GM19463 (cell line): ENCODE measurements around the gene ARPC5.

Source experiments
- ATAC-seq: cut with Tn5 transposase; IDR thresholded peaks from one replicate; pipeline ENCODE4 v1.9.1; 2021; ENCODE audit warnings: mild to moderate bottlenecking, moderate library complexity; ENCODE audit not compliant: unreplicated experiment

Gene ARPC5

GRCh38 chr1:183588827-183589226, 46.8 kb downstream of the ARPC5 start:
- ATAC-seq, result no peak

DNA sequence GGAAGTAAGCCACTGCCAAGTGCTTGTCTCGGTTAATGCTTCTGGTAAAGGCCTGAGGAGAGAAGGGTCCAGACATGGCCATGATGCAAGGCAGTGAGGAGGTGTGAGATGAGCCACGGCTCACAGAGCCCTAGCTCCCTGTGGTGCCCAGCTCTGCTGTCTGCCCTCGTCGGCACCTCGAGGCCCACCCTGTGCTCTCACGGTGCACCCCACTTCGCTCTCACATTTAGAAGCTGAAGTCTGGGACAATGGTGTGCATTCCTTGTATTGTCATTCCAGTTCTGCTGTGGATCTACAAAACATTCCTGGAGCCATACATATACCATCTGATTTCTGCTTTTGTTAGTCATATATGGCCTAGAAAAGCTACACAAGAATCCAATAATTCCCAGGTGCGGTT, 48.7 kb downstream of the ARPC5 start:
- ATAC-seq, result no peak

DNA sequence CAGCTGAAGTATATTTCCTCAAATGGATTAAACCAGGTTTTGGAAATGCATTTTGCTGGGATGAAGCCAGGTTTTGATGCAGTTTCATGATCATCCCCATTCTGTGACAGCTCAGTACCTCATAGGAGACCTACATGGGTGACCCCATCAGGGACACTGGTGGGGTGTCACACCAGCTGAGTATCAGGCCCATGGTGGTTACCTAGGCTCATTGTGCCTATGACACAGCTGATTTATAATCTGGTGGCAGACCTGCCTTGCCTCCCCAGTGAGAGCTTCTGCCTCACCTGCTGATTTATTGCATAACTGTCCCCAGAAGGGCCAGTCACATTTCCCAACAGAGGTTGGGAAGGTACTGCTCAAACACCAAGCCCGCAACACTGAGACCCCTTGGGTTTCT, 49.1 kb downstream of the ARPC5 start:
- ATAC-seq, result no peak

DNA sequence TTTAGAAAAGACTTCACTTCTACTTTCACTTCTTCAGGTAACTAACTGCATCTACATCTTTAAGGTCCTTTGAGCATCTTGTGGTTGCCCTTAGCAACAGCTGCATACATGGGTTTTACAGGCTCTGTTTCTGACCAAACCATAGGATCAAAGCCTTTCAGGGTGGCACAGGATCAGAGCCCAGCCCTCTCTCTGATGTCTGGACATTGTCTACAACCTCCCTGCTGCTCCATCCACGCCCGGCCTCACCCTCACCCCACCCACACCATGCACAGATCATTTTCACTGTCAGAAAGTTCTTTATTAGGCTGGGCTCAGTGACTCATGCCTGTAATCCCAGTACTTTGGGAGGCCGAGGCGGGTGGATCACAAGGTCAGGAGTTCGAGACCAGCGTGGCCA, 50.5 kb downstream of the ARPC5 start:
- ATAC-seq, result no peak

- ATAC-seq, result no peak
These were observed 51.4 kb downstream of the ARPC5 start for GRCh38 chr1:183584147-183584546.

DNA sequence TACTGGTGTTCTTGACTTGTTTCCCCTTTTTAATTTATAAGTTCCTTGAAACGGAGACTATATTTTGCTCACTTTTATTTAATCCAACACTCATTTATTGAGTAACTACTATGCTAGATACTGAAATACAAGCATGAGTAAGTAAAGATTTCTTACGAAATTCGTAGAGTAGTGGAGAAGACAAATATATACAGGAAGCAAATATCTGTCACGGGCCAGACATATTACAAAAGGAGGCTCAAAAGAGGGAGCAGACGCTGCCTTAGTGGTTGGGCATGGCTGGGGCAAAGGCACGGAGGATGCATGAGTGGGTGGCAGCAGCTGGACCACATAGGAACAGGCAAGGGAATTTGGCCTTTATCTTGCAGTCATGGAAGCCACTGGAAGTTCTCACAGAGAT, 52.1 kb downstream of the ARPC5 start:
- ATAC-seq, result no peak

- no peak for ATAC-seq
These were observed 53.4 kb downstream of the ARPC5 start for GRCh38 chr1:183582021-183582713.

DNA sequence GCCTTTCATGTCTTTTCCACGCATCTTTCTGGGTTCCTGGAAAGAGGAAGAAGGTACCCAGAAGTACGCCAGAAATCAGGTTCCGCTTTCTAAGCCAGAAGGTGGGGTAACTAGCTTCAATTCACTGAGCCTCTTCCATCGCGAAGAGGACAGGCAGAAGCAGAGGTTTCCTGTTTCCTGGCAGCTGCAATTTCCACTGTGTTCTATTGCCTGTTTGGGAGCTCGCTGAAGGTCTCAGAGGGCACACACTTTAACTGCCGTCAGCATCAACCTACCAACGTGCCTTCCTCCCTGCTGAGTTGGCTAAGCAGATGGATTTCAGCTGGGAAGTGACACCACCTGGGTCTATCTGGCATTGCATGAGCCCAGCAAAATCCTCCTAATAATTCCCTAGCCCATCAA, 55.3 kb downstream of the ARPC5 start:
- peak; percentile 52 for ATAC-seq

DNA sequence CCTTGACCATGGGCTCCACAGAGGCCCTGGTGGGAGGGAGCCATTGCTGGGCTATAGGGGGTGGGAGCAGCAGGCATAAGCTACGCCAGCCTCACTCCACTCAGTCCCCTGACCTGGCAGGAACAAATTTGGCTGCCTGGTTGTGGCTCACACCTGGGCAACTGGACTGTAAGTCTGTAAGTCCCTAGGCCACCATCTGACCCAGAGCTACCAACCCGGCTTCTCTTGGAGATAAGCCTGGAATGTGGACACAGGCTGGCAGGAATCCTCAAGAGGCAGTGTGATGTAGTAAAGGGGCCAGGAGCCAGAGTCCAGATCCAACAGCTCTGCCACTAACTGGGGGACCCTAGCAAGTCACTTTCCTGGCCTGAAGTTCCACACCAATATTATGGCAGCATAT, 56.7 kb downstream of the ARPC5 start:
- no peak for ATAC-seq

GRCh38 chr1:183577897-183578465, 57.6 kb downstream of the ARPC5 start:
- no peak for ATAC-seq

GRCh38 chr1:183576537-183576936, 59.0 kb downstream of the ARPC5 start:
- no peak for ATAC-seq

GRCh38 chr1:183575606-183576005, 60.0 kb downstream of the ARPC5 start:
- ATAC-seq, result no peak

GRCh38 chr1:183572721-183573120, 62.9 kb downstream of the ARPC5 start:
- no peak for ATAC-seq

DNA sequence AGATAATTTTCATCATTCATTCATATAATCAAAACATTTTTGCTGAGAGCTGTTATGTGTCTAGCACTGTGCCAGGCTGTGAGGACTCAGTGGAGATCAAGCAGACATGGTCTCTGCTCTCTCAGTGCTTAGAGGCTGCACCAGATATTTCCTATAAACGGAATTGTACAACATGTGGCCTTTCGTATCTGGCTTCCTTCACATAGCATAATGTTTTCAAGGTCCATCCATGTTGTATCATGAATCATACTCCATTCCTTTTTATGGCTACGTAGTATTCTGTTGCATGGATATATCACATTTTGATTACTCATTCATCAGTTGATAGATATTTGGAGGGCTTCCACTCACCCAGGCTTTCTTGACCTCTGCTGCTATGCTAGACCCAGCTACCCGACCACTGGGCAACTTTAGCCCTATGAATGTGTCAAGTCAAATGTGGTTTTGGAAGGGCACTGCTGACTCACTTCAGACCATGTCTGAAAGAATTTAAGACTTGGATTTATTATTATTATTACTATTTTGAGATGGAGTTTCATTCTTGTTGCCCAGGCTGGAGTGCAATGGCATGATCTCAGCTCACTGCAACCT, 63.8 kb downstream of the ARPC5 start:
- no peak for ATAC-seq
